Duodenal mucosa (tissue), 2 donors: ENCODE measurements around the gene NCOA1.

ENCODE experiments used
- H3K27ac ChIP-seq: one replicate; pipeline ENCODE4 v1.7.0; 2013; ENCODE audit warnings: low read depth, low read length
- H3K27me3 ChIP-seq, 2 donors: one replicate each; pipeline ENCODE4 v1.7.0; 2013; ENCODE audit warnings: low read length in 2 of 2, control low read depth in 1 of 2; ENCODE audit not compliant: insufficient read depth in 2 of 2, control insufficient read depth in 1 of 2
- H3K36me3 ChIP-seq, 2 donors: one replicate each; pipeline ENCODE4 v1.7.0; 2013; ENCODE audit warnings: low read length in 2 of 2, control low read depth in 1 of 2; ENCODE audit not compliant: insufficient read depth in 2 of 2, control insufficient read depth in 1 of 2
- H3K4me1 ChIP-seq, 2 donors: one replicate each; pipeline ENCODE4 v1.7.0; 2013; ENCODE audit warnings: low read length in 2 of 2, control low read depth in 1 of 2; ENCODE audit not compliant: insufficient read depth in 2 of 2, control insufficient read depth in 1 of 2
- H3K4me3 ChIP-seq, 2 donors: one replicate each; pipeline ENCODE4 v1.7.0; 2013; ENCODE audit warnings: low read length in 2 of 2, low read depth in 1 of 2
- H3K9ac ChIP-seq, 2 donors: one replicate each; pipeline ENCODE4 v1.7.0; 2013; ENCODE audit warnings: low read length in 2 of 2, low read depth in 1 of 2
- H3K9me3 ChIP-seq, 2 donors: one replicate each; pipeline ENCODE4 v1.7.0; 2013; ENCODE audit warnings: low read length in 2 of 2, control low read depth in 1 of 2; ENCODE audit not compliant: control insufficient read depth in 1 of 2

The NCOA1 gene

DNA sequence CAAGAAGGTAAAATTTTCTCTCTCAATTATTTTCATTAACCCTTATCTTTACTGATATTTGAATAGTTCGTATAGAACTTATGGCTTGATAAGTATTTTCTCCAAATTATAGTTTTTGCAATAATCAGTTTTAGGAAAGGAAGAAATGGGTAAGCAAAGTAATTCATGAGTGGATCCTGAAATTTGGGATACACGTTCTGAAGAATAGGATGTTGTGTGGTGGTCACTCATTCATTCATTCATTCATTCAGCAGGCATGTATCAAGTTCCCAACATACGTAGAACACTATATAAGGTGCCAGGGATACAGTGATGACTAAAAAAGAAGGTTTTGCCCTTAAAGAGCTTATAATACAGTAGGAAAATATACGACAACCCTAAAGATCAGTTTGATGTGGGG is 206.7 kb downstream of the NCOA1 start:
- Histone ChIP-seq H3K27ac (no peak overlapping the region), H3K9ac (no peak overlapping the region), H3K36me3 (peaks cover 11 to 12% of the 10 kb centered on the region in 2 donors), H3K9me3 (no peaks in the 10 kb centered on the region), H3K4me3 (no peak overlapping the region), H3K4me1 (peaks cover 0 to 10% of the 10 kb centered on the region in 2 donors), H3K27me3 (no peaks in the 10 kb centered on the region)

DNA sequence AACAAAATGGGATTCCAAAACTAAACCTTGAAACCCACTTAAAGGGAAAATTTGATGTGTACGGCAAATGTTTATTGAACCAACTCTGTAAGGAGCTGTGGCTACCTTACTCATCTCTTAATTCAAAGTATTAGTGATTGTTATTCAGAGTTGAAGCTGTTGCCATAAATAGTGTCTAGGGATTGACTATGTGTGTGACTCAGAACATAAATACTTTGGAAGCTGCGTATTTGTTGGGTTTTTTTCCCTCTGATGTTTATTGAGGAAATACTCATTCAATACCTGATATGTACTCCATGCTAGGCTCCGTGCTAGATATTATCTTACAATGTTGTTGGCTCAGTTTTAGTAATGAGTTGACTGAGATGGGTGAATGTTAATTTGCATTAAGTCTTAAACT is 211.7 kb downstream of the NCOA1 start:
- Histone ChIP-seq H3K36me3 (peaks cover 13 to 17% of the 10 kb centered on the region in 2 donors), H3K9ac (no peak overlapping the region), H3K27ac (no peak overlapping the region), H3K4me1 (peaks cover 0 to 10% of the 10 kb centered on the region in 2 donors), H3K4me3 (no peak overlapping the region), H3K9me3 (no peaks in the 10 kb centered on the region), H3K27me3 (no peaks in the 10 kb centered on the region)

DNA sequence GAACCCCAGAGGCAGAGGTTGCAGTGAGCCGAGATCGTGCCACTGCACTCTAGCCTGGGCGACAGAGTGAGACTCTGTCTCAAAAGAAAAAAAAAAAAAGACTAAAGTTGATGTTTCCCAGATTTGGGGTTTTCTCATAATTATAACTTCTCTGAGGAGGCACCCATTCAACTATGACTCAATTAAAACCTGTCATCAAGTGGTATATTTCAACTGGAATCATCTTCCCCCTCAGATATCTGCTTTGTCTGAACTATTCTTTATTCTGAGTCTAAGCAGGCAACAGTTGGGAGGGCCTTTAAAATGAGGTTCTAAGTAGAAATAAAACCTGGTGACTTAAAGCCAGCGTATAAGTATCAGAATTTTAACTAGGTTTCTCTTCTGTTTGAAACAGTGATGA is 213.6 kb downstream of the NCOA1 start:
- H3K27ac ChIP-seq: no peak overlapping the region
- H3K27me3 ChIP-seq: no peaks in the 10 kb centered on the region
- H3K4me3 ChIP-seq: no peak overlapping the region
- no peaks in the 10 kb centered on the region for H3K9me3 ChIP-seq
- H3K4me1 ChIP-seq: peaks cover 0 to 10% of the 10 kb centered on the region in 2 donors
- no peak overlapping the region for H3K9ac ChIP-seq
- peaks cover 12 to 15% of the 10 kb centered on the region in 2 donors for H3K36me3 ChIP-seq

DNA sequence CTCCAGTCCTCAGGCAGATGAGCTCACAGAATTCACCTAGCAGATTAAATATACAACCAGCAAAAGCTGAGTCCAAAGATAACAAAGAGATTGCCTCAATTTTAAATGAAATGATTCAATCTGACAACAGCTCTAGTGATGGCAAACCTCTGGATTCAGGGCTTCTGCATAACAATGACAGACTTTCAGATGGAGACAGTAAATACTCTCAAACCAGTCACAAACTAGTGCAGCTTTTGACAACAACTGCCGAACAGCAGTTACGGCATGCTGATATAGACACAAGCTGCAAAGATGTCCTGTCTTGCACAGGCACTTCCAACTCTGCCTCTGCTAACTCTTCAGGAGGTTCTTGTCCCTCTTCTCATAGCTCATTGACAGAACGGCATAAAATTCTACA is 216.1 kb downstream of the NCOA1 start:
- Histone ChIP-seq H3K27me3 (no peaks in the 10 kb centered on the region), H3K4me3 (no peak overlapping the region), H3K4me1 (peaks cover 0 to 3% of the 10 kb centered on the region in 2 donors), H3K9ac (no peak overlapping the region), H3K9me3 (no peaks in the 10 kb centered on the region), H3K36me3 (peaks cover 20 to 28% of the 10 kb centered on the region in 2 donors), H3K27ac (no peak overlapping the region)

DNA sequence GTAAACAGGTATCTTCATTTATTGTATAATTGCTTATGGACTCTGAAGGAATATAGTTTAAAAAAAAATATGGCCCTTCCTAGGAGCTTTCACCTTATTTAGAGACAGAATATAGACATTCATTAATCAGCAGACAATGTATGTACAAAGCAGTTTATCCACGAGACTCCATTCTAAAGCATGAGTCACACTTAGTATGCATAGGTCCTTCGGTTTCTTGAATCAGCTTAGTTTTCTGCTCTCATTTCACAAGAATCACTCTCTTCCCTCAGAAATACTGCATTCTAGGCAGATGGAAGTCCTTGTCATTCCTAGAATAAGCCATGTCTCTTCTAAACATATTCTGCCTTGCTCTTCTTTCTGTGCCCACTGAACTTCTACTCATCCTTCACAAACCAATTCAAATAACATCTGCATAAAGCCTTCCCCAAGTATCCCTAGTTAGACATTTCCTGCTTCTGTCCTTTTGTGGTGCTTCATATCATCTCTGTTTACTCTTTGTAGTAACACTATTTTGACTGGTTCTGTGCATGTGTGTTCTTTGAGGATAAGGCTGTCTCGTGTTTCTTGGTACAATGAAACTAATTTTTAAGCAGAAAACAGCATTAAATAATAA is 217.6 kb downstream of the NCOA1 start:
- Histone ChIP-seq H3K27ac (no peak overlapping the region), H3K36me3 (peaks cover 22 to 32% of the 10 kb centered on the region in 2 donors), H3K27me3 (no peaks in the 10 kb centered on the region), H3K9me3 (no peaks in the 10 kb centered on the region), H3K9ac (no peak overlapping the region), H3K4me1 (no peaks in the 10 kb centered on the region), H3K4me3 (no peak overlapping the region)

DNA sequence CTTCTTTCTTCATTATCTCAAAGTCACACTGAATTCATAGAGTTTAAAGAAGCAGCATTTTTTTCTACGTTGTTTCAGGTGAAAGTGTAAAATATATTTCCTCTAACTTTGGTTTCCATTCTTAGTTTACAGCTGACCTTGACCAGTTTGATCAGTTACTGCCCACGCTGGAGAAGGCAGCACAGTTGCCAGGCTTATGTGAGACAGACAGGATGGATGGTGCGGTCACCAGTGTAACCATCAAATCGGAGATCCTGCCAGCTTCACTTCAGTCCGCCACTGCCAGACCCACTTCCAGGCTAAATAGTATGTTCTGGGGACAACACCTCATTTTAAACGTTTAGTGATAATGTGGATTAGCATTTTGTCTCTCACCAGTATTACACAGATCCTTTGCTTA is 219.8 kb downstream of the NCOA1 start:
- Histone ChIP-seq H3K4me3 (no peak overlapping the region), H3K36me3 (peaks cover 22 to 41% of the 10 kb centered on the region in 2 donors), H3K27ac (no peak overlapping the region), H3K9ac (no peak overlapping the region), H3K9me3 (no peaks in the 10 kb centered on the region), H3K4me1 (no peaks in the 10 kb centered on the region), H3K27me3 (no peaks in the 10 kb centered on the region)

DNA sequence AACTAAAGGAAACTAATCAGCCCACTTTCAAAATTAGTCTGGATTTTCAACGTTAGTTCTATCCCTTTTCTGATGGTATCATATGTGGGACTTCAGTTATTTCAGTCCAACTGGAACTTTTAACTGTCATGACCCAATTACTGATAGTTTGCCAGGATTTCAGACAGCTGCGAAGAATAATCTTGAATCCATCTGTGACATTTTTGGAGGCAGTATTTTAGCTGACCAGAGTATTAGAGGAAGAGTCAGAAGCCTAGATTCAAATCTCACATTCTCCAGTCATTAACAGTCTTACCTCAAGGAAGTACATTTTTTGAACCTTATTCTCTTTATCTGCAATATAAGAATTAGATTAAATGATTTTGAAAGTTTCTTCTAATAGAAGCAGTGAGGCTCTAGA is 220.8 kb downstream of the NCOA1 start:
- H3K9me3 ChIP-seq: no peaks in the 10 kb centered on the region
- no peaks in the 10 kb centered on the region for H3K4me1 ChIP-seq
- H3K4me3 ChIP-seq: no peak overlapping the region
- H3K27me3 ChIP-seq: no peaks in the 10 kb centered on the region
- H3K27ac ChIP-seq: no peak overlapping the region
- no peak overlapping the region for H3K9ac ChIP-seq
- peaks cover 18 to 35% of the 10 kb centered on the region in 2 donors for H3K36me3 ChIP-seq

DNA sequence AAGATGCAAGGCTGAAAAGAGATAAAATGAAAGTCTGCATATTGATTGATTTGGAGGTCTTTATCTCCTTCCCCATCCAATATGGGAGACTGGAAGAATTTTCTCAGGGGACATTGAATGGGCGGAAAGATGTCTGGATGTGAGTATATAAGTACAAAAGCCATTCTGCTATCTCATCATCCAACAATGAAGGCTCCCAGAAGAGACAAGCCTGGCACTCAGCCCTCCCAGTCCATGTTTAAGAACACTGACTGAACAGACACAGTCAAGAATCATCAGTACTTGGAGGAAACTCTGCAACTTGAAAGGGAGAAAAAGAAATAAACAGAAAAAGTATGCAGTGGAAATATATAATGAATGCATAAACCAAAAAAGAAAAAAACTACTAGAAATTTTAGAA is 221.2 kb downstream of the NCOA1 start:
- H3K27ac ChIP-seq: no peak overlapping the region
- no peak overlapping the region for H3K4me3 ChIP-seq
- H3K9ac ChIP-seq: no peak overlapping the region
- H3K4me1 ChIP-seq: no peaks in the 10 kb centered on the region
- no peaks in the 10 kb centered on the region for H3K27me3 ChIP-seq
- no peaks in the 10 kb centered on the region for H3K9me3 ChIP-seq
- H3K36me3 ChIP-seq: peaks cover 13 to 31% of the 10 kb centered on the region in 2 donors

DNA sequence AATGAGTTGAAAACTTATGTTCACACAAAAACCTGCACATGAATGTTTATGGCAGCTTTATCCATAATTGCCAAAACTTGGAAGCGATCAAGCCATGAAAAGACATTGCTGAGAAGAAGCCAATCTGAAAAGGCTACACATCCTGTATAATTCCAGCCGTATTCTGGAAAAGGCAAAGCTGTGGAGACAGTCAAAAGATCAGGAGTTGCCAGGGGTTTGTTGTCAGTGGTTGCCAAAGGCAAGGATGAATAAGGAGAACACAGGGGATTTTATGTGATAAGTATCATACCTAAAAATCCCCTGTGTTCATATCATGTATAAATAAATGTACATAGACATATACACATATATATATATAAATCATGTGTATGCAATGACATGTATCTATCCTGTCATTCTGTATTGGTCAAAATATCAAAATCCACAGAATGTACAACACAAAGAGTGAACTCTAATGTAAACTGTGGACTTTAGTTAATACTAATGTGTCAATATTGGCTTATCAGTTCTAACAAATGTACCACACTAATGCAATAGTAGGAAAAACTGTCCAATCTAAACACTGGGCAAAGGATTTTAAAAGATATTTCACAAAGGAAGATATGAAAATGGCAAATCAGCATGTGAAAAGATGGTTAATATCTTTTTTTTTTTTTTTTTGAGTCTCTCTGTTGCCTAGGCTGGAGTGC is 226.4 kb downstream of the NCOA1 start:
- Histone ChIP-seq H3K9ac (no peak overlapping the region), H3K36me3 (peaks cover 0 to 19% of the 10 kb centered on the region in 2 donors), H3K4me1 (no peaks in the 10 kb centered on the region), H3K4me3 (no peak overlapping the region), H3K9me3 (no peaks in the 10 kb centered on the region), H3K27ac (no peak overlapping the region), H3K27me3 (no peaks in the 10 kb centered on the region)

DNA sequence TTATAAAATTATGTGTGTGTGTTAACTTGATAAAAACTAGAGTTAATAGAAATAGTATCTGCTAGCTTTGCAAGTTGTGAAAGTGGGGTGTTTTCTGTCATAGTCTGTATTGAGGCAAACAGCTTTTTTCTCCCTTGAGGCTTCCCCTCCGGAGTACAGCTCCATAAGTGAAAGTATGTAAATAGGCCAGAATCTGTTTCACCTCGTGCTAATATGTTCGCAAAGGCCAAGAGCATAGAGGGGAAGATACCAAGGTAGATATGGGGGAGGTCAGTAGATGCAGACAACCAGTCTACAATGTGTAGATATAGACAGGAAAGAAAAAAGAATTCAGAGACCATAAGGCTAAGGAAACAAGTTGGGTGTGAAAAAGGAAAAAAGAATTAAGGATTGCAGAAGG is 229.3 kb downstream of the NCOA1 start:
- Histone ChIP-seq H3K9ac (no peak overlapping the region), H3K27ac (no peak overlapping the region)

More for the DNA sequence above, 229.3 kb downstream of the NCOA1 start:
- Histone ChIP-seq H3K27me3 (no peaks in the 10 kb centered on the region), H3K4me3 (no peak overlapping the region), H3K9me3 (no peaks in the 10 kb centered on the region), H3K4me1 (no peaks in the 10 kb centered on the region), H3K36me3 (peaks cover 0 to 7% of the 10 kb centered on the region in 2 donors)
